ENCODE results near the gene DUSP22. TPM values are rescaled to one million over a fixed set of nuclear protein-coding genes. Genes with fewer than 3 reads are reported as not detected.

DUSP22 gene
- total RNA-seq, 1 donor from 2014 or later = 40.0 TPM

- H3K27ac ChIP-seq = no peak overlapping the region
- Mint-ChIP-seq H3K27me3 (ENCODE audit: insufficient read depth, low read depth) (no peaks in the 10 kb centered on the region), H3K4me1 (no peaks in the 10 kb centered on the region), H3K36me3 (peaks cover 6% of the 10 kb centered on the region), H3K9me3 (peaks cover 25% of the 10 kb centered on the region), H3K27ac (no peak overlapping the region), H3K4me3 (no peak overlapping the region)
- H3K4me2 ChIP-seq = no peak overlapping the region
- no peaks in the 10 kb centered on the region for H3K36me3 ChIP-seq
- H2AFZ ChIP-seq (replicated peaks) = no peak overlapping the region
- TF ChIP-seq, protein P1, sequence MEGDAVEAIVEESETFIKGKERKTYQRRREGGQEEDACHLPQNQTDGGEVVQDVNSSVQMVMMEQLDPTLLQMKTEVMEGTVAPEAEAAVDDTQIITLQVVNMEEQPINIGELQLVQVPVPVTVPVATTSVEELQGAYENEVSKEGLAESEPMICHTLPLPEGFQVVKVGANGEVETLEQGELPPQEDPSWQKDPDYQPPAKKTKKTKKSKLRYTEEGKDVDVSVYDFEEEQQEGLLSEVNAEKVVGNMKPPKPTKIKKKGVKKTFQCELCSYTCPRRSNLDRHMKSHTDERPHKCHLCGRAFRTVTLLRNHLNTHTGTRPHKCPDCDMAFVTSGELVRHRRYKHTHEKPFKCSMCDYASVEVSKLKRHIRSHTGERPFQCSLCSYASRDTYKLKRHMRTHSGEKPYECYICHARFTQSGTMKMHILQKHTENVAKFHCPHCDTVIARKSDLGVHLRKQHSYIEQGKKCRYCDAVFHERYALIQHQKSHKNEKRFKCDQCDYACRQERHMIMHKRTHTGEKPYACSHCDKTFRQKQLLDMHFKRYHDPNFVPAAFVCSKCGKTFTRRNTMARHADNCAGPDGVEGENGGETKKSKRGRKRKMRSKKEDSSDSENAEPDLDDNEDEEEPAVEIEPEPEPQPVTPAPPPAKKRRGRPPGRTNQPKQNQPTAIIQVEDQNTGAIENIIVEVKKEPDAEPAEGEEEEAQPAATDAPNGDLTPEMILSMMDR (IDR thresholded peaks at IDR 0.05) = no peak
- TF ChIP-seq EZH2phosphoT487 (IDR thresholded peaks at IDR 0.05) (no peak), EZH2 (IDR thresholded peaks at IDR 0.05) (no peak)
- no peaks in the 10 kb centered on the region for H3K4me1 ChIP-seq
- no peaks in the 10 kb centered on the region for H4K20me1 ChIP-seq (ENCODE audit: low read depth)
- no peaks in the 10 kb centered on the region for H3F3A ChIP-seq (ENCODE audit: low read depth)
- no peaks in the 10 kb centered on the region for H3K79me2 ChIP-seq (ENCODE audit: low read depth)
- no peak for DNase-seq (ENCODE audit: low spot score)
- H3K9me3 ChIP-seq (ENCODE audit: low read depth) = peaks cover 5% of the 10 kb centered on the region
- no peak overlapping the region for H3K9ac ChIP-seq
- H3K27me3 ChIP-seq = no peaks in the 10 kb centered on the region
- H3K4me3 ChIP-seq = no peak overlapping the region
Measured at GRCh38 chr6:307065-307814, 15.0 kb downstream of the DUSP22 start.

GRCh38 chr6:307874-308273, 15.6 kb downstream of the DUSP22 start:
- no peaks in the 10 kb centered on the region for H3K27me3 ChIP-seq
- H3K36me3 ChIP-seq = no peaks in the 10 kb centered on the region
- H3K4me1 ChIP-seq = no peaks in the 10 kb centered on the region
- DNase-seq (ENCODE audit: low spot score) = no peak
- H3K4me3 Mint-ChIP-seq = no peak overlapping the region
- H3K79me2 ChIP-seq (ENCODE audit: low read depth) = no peaks in the 10 kb centered on the region
- no peaks in the 10 kb centered on the region for H3F3A ChIP-seq (ENCODE audit: low read depth)
- no peak overlapping the region for H3K9ac ChIP-seq
- H3K4me3 ChIP-seq = no peak overlapping the region
- no peak overlapping the region for H3K27ac ChIP-seq
- H3K27me3 Mint-ChIP-seq (ENCODE audit: insufficient read depth, low read depth) = no peaks in the 10 kb centered on the region
- TF ChIP-seq EZH2phosphoT487 (IDR thresholded peaks at IDR 0.05) (no peak), EZH2 (IDR thresholded peaks at IDR 0.05) (no peak)
- TF ChIP-seq, protein P1 (IDR thresholded peaks at IDR 0.05) = no peak
- H3K4me2 ChIP-seq = no peak overlapping the region
- H3K36me3 Mint-ChIP-seq = peaks cover 6% of the 10 kb centered on the region
- no peak overlapping the region for H2AFZ ChIP-seq (replicated peaks)
- H3K9me3 Mint-ChIP-seq = peaks cover 25% of the 10 kb centered on the region
- H3K4me1 Mint-ChIP-seq = no peaks in the 10 kb centered on the region
- H3K27ac Mint-ChIP-seq = no peak overlapping the region
- H4K20me1 ChIP-seq (ENCODE audit: low read depth) = no peaks in the 10 kb centered on the region
- peaks cover 5% of the 10 kb centered on the region for H3K9me3 ChIP-seq (ENCODE audit: low read depth)

- H3K4me3 ChIP-seq = no peak overlapping the region
- TF ChIP-seq EZH2phosphoT487 (IDR thresholded peaks at IDR 0.05) = no peak
- TF ChIP-seq EZH2 (IDR thresholded peaks at IDR 0.05) = no peak
- TF ChIP-seq, protein P1 (IDR thresholded peaks at IDR 0.05) = no peak
- H3K79me2 ChIP-seq (ENCODE audit: low read depth) = no peaks in the 10 kb centered on the region
- H3K27ac Mint-ChIP-seq = no peak overlapping the region
- no peak for DNase-seq (ENCODE audit: low spot score)
- no peak overlapping the region for H3K4me2 ChIP-seq
- no peaks in the 10 kb centered on the region for H3K27me3 Mint-ChIP-seq (ENCODE audit: insufficient read depth, low read depth)
- H3K4me3 Mint-ChIP-seq = no peak overlapping the region
- H3K9me3 ChIP-seq (ENCODE audit: low read depth) = peaks cover 5% of the 10 kb centered on the region
- no peaks in the 10 kb centered on the region for H3K4me1 Mint-ChIP-seq
- no peak overlapping the region for H2AFZ ChIP-seq (replicated peaks)
- H3K27ac ChIP-seq = no peak overlapping the region
- H3K27me3 ChIP-seq = no peaks in the 10 kb centered on the region
- no peaks in the 10 kb centered on the region for H4K20me1 ChIP-seq (ENCODE audit: low read depth)
- H3K36me3 Mint-ChIP-seq = peaks cover 6% of the 10 kb centered on the region
- H3K9me3 Mint-ChIP-seq = peaks cover 25% of the 10 kb centered on the region
- H3K9ac ChIP-seq = no peak overlapping the region
- H3K4me1 ChIP-seq = no peaks in the 10 kb centered on the region
- no peaks in the 10 kb centered on the region for H3F3A ChIP-seq (ENCODE audit: low read depth)
- no peaks in the 10 kb centered on the region for H3K36me3 ChIP-seq
Measured at GRCh38 chr6:308307-308706, 16.0 kb downstream of the DUSP22 start.
